ENCODE data around the gene GSK3B. TPM values are rescaled to one million over a fixed set of nuclear protein-coding genes. Genes with fewer than 3 reads are reported as not detected.

GSK3B gene
- total RNA-seq, 1 donor from 2014 or later = 88.6 TPM

DNA sequence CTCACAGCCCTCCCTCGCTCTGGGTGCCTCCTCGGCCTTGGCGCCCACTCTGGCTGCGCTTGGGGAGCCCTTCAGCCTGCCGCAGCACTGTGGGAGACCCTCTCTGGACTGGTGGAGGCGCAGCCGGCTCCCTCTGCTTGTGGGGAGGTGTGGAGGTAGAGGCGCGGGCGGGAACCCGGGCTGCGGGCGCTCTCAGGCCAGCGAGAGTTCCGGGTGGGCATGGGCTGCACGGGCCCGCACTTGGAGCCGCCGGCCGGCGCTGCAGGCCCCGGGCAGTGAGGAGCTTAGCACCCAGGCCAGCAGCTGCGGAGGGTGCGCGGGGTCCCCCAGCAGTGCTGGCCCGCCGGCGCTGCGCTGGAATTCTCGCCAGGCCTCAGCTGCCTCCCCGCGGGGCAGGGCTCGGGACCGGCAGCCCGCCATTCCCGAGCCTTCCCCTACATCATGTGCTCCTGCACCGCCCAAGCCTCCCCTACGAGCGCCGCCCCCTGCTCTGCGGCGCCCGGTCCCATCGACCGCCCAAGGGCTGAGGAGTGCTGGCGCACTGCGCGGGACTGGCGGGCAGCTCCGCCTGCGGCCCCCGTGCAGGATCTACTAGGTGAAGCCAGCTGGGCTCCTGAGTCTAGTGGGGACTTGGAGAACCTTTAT lies 46.0 kb upstream of the GSK3B start:
- Mint-ChIP-seq H3K36me3 (no peaks in the 10 kb centered on the region), H3K27ac (no peak overlapping the region), H3K4me3 (no peak overlapping the region), H3K27me3 (ENCODE audit: insufficient read depth, low read depth) (peaks cover 5% of the 10 kb centered on the region), H3K4me1 (peaks cover 2% of the 10 kb centered on the region), H3K9me3 (peaks cover 2% of the 10 kb centered on the region)
- TF ChIP-seq, protein P1, sequence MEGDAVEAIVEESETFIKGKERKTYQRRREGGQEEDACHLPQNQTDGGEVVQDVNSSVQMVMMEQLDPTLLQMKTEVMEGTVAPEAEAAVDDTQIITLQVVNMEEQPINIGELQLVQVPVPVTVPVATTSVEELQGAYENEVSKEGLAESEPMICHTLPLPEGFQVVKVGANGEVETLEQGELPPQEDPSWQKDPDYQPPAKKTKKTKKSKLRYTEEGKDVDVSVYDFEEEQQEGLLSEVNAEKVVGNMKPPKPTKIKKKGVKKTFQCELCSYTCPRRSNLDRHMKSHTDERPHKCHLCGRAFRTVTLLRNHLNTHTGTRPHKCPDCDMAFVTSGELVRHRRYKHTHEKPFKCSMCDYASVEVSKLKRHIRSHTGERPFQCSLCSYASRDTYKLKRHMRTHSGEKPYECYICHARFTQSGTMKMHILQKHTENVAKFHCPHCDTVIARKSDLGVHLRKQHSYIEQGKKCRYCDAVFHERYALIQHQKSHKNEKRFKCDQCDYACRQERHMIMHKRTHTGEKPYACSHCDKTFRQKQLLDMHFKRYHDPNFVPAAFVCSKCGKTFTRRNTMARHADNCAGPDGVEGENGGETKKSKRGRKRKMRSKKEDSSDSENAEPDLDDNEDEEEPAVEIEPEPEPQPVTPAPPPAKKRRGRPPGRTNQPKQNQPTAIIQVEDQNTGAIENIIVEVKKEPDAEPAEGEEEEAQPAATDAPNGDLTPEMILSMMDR (IDR thresholded peaks at IDR 0.05) = no peak
- TF ChIP-seq EZH2phosphoT487 (IDR thresholded peaks at IDR 0.05) = no peak
- TF ChIP-seq EZH2 (IDR thresholded peaks at IDR 0.05) = no peak
- H3F3A ChIP-seq (ENCODE audit: low read depth) = no peaks in the 10 kb centered on the region
- no peak overlapping the region for H3K4me3 ChIP-seq
- H3K27me3 ChIP-seq = no peaks in the 10 kb centered on the region
- H4K20me1 ChIP-seq (ENCODE audit: low read depth) = no peaks in the 10 kb centered on the region
- no peaks in the 10 kb centered on the region for H3K36me3 ChIP-seq
- H3K79me2 ChIP-seq (ENCODE audit: low read depth) = no peaks in the 10 kb centered on the region
- no peak overlapping the region for H3K9ac ChIP-seq
- H2AFZ ChIP-seq (replicated peaks) = no peak overlapping the region
- no peak for DNase-seq (ENCODE audit: low spot score)
- no peaks in the 10 kb centered on the region for H3K4me1 ChIP-seq
- no peak overlapping the region for H3K27ac ChIP-seq
- no peak overlapping the region for H3K4me2 ChIP-seq
- no peaks in the 10 kb centered on the region for H3K9me3 ChIP-seq (ENCODE audit: low read depth)

DNA sequence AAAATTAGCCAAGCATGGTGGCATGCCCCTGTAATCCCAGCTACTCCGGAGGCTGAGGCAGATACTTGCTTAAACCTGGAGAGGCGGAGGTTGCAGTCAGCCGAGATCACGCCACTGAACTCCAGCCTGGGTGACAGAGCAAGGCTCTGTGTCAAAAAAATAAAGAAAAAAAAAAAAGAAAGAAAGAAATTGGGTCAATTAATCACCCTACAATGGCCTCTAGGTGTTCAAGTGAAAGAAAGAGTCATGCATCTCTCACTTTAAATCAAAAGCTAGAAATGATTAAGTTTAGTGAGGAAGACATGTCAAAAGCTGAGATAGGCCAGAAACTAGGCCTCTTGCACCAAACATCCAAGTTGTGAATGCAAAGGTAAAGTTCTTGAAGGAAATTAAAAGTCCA lies 44.9 kb upstream of the GSK3B start:
- Mint-ChIP-seq H3K36me3 (no peaks in the 10 kb centered on the region), H3K4me3 (no peak overlapping the region), H3K9me3 (no peaks in the 10 kb centered on the region), H3K4me1 (no peaks in the 10 kb centered on the region), H3K27me3 (ENCODE audit: insufficient read depth, low read depth) (peaks cover 5% of the 10 kb centered on the region), H3K27ac (no peak overlapping the region)
- DNase-seq (ENCODE audit: low spot score) = no peak
- H3K9ac ChIP-seq = no peak overlapping the region
- no peaks in the 10 kb centered on the region for H3K27me3 ChIP-seq
- TF ChIP-seq EZH2 (IDR thresholded peaks at IDR 0.05) (no peak), EZH2phosphoT487 (IDR thresholded peaks at IDR 0.05) (no peak)
- TF ChIP-seq, protein P1 (IDR thresholded peaks at IDR 0.05) = no peak
- no peaks in the 10 kb centered on the region for H3K4me1 ChIP-seq
- no peaks in the 10 kb centered on the region for H3K79me2 ChIP-seq (ENCODE audit: low read depth)
- H3K4me3 ChIP-seq = no peak overlapping the region
- no peak overlapping the region for H2AFZ ChIP-seq (replicated peaks)
- no peaks in the 10 kb centered on the region for H4K20me1 ChIP-seq (ENCODE audit: low read depth)
- H3K27ac ChIP-seq = no peak overlapping the region
- no peaks in the 10 kb centered on the region for H3F3A ChIP-seq (ENCODE audit: low read depth)
- H3K36me3 ChIP-seq = no peaks in the 10 kb centered on the region
- no peak overlapping the region for H3K4me2 ChIP-seq
- no peaks in the 10 kb centered on the region for H3K9me3 ChIP-seq (ENCODE audit: low read depth)

DNA sequence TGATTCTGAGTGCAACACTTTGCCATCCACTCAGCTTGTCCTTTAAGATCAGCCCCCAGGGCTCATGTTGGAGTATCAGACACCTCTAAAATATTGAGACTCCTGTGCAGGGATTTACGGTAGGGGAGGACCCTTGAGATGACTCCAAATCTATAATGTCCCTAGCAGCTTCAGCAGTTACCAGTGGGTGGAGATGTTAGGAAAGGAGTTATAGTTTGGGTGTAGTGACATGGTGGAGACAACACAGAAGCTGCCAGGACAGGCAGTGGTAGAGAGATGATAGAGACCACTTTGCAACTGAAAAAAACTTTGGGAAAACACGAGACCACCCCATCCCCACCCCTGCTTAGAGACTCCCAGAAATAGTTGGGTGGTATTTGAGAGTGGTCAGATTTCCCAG lies 43.3 kb upstream of the GSK3B start:
- TF ChIP-seq, protein P1 (IDR thresholded peaks at IDR 0.05) = no peak
- TF ChIP-seq EZH2phosphoT487 (IDR thresholded peaks at IDR 0.05) (no peak), EZH2 (IDR thresholded peaks at IDR 0.05) (no peak)
- no peak for DNase-seq (ENCODE audit: low spot score)
- H3K4me3 Mint-ChIP-seq = no peak overlapping the region
- H3K27ac Mint-ChIP-seq = no peak overlapping the region
- Histone ChIP-seq H3K4me3 (no peak overlapping the region), H3K4me1 (no peaks in the 10 kb centered on the region), H3K9me3 (ENCODE audit: low read depth) (no peaks in the 10 kb centered on the region), H3K79me2 (ENCODE audit: low read depth) (no peaks in the 10 kb centered on the region), H3F3A (ENCODE audit: low read depth) (no peaks in the 10 kb centered on the region), H2AFZ (replicated peaks) (no peak overlapping the region), H3K27ac (no peak overlapping the region), H3K4me2 (no peak overlapping the region), H3K27me3 (no peaks in the 10 kb centered on the region), H3K36me3 (no peaks in the 10 kb centered on the region), H3K9ac (no peak overlapping the region), H4K20me1 (ENCODE audit: low read depth) (no peaks in the 10 kb centered on the region)
- H3K36me3 Mint-ChIP-seq = no peaks in the 10 kb centered on the region
- H3K27me3 Mint-ChIP-seq (ENCODE audit: insufficient read depth, low read depth) = peaks cover 5% of the 10 kb centered on the region
- H3K4me1 Mint-ChIP-seq = no peaks in the 10 kb centered on the region
- H3K9me3 Mint-ChIP-seq = no peaks in the 10 kb centered on the region

All from neural progenitor cell (in vitro differentiated cells).